HG03066 (cell line): Measurements from ENCODE around the gene ELP6.

Experiments used
- ATAC-seq: cut with Tn5 transposase; IDR thresholded peaks from one replicate; pipeline ENCODE4 v1.9.1; 2021; ENCODE audit warnings: low read depth; ENCODE audit not compliant: unreplicated experiment

The ELP6 gene, protein sequence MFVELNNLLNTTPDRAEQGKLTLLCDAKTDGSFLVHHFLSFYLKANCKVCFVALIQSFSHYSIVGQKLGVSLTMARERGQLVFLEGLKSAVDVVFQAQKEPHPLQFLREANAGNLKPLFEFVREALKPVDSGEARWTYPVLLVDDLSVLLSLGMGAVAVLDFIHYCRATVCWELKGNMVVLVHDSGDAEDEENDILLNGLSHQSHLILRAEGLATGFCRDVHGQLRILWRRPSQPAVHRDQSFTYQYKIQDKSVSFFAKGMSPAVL

DNA sequence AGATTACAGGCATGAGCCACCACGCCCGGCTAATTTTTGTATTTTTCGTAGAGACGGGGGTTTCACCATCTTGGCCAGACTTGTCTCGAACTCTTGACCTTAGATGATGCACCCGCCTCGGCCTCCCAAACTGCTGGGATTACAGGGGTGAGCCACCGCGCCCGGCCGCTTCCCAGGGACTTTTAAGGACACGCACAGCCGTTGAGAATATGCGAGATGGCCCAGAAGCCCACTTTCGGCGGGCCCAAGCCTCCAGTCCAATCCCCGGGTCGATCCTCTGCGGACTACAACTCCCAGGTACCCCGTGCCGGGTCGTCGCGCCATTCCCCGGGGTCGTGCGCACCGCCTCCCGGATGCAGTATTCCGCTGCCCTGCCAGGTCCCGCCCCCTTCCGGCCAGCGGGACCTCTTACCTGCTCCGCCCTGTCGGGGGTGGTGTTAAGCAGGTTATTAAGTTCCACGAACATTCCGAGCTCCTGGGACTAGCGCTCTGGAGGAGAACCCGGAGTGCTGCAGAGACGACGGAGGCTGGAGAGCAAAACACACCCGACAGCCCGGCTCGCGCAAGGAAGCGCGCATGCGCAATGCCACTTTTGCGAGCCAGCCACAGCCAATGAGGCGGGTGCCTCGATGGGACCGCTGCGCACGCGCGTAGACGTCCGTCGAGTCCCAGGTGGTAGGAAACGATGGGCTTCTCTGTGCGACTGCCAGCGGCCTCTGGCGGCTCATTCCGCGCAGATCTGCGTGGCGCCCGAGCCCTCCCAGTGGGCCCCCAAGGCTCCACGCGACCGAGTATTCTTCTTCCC, at the start of gene ELP6:
ELP6 (minus strand) TSS at position 588 of the 805 bp plus-strand sequence; CDS start at position 466, 122 bp downstream.
- ATAC-seq, result peak; percentile 95

DNA sequence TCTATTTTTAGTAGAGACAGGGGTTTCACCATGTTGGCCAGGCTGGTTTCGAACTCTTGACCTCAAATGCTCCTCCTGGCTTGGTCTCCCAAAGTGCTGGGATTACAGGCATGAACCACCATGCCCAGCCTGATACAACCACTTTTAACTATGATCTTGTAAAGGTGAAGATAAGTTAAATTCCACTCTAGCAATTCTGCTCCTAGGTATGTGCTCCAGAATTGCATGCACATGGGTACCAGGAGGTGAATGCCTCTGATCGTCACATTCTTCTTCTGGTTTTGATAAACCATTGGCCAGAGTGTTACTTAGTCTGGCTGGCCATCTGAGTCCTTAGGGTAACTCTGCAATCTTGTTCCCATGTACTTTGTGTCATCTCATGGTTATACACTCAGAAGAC, 42.8 kb upstream of the ELP6 start:
- no peak for ATAC-seq

DNA sequence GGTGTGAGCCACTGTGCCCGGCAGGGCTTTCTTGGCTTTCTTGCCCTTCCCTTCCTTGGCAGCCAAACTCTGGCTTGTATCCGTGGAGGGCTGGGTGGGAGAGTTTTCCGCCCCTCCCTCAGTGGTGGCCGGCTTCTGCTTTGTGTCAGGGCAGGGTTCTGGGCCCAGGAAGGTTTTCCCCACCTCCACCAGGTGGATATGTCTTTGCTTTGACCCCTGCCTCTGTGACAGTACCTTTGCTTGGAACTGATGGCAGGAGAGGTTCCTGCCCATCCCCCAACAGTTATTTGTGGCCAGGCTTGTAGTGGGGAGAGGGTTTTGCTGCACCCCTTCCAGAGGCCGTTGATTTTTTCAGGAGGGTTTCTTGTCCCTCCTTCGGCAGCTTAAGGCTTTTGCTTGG, 40.8 kb upstream of the ELP6 start:
- ATAC-seq, result no peak

DNA sequence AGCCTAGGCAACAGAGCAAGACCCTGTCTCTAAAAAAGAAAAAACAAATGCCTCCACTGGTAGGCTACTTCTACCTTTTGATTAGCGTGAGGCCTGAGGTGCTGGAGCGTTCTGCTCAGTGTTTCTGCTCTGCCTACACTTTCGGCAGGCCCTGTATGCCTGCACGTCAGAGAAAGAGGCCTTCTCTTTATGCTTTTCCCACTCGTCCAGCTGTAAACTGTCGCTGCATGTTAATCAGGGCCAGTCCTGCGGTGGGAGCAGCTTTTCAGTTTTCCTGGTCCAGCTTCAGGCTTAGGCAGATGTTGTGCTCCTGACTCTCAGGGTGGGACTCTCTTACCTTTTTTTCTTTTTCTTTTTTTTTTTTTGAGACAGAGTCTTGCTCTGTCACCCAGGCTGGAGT, 39.9 kb upstream of the ELP6 start:
- ATAC-seq, result no peak

DNA sequence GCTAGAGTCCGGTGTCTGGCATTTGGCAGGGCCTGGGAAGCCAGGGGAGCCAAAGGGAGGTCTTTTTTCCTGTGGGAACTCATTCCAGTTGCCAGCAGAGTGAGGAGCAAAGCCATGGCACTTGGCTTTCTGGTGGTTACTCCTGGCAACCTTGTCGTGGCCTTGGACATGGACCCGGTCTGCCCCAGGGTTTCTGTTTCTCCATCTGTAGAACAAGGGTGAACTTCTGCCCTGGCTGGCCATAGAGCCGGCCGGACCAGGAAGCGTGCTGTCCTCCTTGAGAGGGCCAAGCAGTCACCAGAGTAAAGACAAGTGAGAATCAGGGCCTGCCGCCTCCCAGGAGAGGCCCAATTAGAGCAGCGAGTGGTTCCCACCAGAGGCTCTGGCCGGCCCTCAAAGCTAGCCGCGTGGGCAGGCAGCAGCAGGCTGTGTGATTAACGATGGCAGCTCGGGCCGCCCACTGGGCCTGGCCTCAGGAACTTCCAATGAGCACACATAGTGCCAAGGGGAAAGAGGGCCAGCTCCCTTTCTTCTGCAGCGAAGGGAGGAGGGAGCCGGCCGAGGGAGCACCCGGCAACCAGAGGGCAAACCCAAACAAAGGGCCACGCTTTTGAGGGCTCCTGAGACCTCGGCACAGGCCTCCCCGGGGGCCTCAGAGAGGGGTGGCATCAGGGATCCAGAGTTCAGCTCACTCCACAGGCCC, 29.1 kb upstream of the ELP6 start:
- no peak for ATAC-seq

DNA sequence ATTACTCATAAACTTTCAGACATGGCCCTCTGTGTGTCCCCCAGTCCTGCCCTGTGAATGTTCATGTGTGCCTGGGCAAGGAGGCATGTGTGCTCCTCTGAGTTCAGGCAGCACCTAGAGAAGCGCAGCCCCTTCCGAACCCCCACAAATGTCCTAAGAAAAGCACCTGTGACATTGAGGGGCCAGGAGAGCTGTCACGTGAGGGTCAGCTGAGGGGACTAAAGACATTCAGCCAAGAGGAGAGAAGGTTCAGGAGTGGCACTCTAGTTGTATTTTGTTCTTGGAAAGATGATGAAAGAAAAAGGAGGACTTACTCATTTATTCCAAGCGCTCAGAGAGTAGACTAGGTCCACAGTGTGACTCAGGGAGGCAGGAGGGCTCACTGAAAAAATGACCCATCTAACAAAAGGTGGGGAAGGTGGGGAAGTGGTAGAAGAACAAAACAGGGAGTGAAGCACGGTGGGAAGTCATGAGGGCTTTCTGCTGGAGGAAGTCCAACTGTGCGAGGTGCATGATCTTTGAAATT, 28.1 kb upstream of the ELP6 start:
- ATAC-seq, result no peak

DNA sequence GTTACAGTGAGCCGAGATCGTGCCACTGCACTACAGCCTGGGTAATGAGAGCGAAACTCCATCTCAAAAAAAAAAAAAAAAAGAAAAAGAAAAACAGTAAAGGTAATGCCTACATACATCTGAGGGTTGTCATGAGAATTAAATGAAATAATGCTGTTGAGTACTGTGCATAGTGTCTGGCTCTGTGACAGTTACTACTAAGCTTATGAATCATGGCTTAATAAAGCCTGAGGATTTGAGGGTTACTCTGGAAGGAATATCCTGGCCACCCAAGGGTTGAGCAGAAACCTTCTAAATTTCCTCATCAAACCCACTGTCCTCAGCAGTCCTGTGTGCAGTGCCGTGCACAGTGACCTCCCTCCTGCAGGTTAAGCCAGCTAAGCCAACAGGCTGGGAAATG, 26.8 kb upstream of the ELP6 start:
- no peak for ATAC-seq

DNA sequence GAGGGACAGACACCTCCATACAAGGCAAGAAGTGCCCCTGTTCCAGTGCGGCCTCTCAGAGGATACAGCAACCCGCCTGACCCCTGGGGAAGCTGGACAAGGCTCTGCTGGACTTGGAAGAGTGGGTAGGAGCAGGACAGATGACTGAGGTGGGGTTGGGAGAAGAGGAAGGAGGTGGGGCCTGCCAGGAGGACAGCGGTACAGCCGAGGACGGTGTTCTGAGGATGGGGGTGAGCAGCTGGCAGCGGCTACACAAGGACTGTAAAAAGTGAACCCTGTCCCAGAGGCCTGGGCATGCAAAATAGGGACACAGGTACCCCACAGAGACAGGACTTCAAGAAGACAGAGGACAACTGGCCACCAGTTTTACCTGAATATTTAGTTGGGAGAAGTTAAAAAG, 23.5 kb upstream of the ELP6 start:
- ATAC-seq, result no peak

DNA sequence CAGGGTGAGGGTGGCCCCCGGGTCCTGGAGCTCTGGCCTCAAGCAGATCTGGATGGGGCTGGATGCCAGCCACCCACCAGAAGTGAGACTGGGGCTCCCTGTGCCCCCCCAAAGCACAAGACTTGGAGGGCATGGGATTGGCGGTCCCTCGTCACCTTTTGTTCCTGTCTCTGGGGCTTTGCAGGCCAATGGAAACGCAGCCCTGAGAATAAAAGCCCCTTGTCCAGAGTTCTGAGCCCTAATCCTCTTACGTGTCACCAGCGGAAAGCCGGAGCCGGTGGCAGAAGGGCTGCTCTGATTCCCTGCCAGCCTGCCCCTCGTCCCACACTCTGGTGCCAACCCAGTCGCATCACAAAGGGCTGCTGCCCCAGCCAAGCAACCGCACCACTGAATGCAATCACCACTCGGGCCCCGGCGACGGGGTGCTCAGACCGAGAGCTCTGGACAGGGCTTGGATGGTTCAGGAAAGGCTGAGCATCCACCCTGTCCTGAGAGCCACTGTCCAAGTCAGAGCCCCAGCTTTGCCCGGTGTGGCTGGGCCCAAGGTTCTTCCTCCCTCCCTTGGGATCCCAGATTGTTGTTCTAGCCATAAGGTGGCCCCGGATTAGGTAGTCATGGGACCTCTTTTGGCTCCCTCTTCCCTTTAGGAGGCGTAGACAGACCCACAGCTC, 22.8 kb upstream of the ELP6 start:
- no peak for ATAC-seq

DNA sequence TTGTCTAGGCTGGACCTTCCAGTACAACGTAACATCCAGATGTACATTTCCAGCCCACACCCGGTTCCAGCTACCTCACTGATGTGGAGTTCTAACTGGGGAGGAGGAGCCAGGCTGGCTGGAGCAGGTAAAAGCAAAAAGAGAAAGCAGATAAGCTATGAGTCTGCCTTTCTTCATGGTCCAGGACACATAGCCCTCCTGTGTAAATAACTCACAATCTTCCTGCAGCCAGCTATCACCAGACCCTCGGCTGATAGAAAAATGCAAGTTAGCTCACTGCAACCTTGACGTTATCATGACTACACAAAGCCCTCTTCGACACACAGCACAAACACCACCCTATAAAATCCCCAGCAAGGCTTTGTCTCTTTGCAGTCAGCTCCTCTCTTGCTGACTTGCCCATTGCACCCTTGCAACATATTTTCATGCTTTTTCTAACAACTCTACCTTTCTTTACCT, 20.5 kb upstream of the ELP6 start:
- ATAC-seq, result no peak

DNA sequence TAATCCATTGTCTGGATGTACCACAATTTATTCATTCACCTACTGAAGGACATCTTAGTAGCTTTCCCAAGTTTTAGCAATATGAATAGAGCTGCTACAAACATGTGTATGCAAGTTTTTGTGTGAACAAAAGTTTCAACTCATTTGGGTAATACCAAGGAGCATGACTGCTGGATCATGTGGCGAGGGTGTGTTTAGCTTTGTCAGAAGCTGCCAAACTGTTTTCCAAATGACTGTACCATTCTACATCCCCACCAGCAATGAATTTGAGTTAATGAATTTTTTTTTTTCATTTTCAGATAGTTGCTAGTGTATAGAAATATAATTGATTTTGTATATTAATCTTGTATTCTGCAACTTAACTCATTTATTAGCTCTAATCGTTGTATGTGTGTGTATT, 20.0 kb upstream of the ELP6 start:
- no peak for ATAC-seq

DNA sequence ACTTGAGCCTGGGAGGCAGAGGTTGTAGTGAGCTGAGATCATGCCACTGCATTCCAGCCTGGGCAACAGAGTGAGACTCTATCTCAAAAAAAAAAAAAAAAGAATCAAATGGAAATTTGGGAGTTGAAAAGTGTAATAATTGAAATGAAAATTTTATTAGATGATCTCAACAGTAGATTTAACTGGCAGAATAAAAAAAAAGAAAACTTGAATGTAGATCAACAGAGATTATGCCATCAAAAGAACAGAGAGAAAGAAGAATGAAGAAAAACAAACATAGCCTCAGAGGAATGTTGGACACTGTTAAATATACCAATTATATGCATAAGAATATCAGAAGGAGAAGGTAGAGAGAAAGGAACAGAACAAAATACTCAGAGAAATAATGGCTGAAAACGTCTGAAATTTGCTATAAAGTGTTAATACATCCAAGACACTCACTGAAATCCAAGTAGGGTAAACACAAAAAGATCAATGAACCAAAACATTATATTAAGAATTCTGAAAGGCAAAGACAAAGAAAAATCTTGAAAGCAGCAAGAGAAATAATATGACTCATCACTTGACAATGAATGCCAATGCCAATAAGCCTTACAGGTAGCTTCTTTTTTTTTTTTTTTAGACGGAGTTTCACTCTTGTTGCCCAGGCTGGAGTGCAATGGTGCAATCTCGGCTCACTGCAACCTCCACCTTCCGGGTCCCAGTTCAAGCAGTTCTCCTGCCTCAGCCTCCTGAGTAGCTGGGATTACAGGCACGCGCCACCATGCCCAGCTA, 14.6 kb upstream of the ELP6 start:
- ATAC-seq, result no peak

DNA sequence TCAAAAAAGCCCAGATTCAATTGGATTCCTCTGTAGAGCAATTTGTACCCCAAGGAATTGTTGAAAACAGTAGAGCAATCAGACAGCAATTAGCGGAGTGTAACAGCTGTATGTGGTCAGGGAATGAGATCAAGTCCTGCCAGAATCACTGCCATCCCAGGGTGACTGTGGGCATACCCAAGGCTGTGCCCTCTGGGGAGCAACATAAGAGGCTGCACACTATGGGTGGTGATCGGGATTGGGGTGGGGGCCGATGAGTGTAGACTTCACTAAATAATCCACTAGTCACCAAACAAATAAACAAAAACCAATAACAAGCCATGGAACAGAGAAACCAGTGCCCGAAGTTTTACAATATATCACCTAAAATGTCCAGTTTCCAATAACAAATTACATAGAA, 12.1 kb upstream of the ELP6 start:
- no peak for ATAC-seq

DNA sequence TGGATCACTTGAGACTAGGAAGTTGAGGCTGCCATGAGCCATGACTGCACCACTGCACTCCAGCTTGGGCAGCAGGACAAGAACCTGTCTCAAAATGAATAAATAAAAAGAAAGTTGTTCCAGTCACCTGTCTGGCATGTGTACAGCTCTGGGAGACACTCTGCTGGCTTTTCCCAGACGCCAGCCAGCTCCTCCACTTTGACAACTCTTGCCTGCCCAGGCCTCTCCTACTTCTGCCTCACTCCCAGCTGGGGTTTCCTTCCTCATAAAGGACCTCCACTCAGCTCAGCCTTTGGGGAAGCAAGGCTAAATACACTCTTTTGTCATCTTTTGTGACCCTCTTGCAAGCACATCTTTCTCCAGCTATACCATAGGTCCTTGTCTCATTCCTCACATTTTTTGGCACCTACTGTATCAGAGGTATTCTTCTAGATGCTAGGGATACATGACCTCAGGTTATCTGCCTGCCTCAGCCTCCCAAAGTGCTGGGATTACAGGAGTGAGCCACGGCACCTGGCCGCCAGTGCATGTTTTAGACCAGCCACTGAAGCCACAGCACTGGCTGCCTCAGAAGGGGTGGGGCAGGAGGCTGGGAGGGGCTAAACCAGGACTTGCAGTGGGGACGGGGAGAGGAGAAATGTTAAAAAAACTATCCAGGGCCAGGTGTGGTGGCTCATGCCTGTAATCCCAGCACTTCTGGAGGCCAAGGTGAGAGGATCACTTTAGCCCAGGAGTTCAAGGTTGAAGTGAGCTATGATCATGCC, 10.0 kb upstream of the ELP6 start:
- no peak for ATAC-seq

DNA sequence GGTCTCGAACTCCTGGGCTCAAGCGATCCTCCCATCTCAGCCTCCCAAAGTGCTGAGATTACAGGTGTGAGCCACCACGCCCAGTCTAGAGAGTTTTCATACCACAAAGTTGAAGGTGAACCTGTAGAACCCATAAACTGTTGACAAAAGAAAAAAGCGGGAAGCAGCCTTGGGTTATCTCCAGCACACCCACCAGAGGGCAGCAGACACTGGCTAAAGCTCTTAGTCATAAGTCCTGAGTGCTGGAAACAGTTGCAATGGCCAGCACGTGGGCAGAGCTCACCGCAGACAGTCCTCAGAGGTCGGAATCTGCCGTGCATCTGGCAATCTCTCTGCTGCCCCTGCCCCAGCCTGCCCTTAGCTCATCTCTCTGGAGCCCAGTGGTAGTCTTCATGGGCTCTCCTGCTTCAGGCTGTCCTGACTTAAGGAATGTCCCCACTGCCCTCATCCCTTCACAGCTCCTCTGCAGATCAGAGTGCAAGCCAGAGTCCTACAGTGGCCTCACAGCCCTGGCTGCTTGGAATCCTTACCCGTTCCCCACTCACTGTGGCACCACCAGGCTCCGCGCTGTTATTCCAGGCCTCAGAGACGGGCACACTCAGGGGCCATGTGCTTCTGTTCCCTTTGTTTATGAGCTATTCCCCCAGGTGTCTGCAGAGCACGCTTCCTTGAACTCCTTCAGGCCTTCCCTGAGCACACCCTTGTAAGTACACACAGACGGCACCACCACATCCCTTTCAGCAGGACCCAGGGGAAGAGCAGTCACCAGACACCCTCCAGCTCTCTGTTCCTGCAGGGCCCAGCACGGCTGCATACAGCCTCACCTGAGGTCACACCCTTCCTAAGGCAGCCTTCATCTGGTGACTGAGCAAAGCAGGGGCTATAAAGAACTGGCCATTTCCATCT, 8.8 kb upstream of the ELP6 start:
- ATAC-seq, result peak; percentile 88

DNA sequence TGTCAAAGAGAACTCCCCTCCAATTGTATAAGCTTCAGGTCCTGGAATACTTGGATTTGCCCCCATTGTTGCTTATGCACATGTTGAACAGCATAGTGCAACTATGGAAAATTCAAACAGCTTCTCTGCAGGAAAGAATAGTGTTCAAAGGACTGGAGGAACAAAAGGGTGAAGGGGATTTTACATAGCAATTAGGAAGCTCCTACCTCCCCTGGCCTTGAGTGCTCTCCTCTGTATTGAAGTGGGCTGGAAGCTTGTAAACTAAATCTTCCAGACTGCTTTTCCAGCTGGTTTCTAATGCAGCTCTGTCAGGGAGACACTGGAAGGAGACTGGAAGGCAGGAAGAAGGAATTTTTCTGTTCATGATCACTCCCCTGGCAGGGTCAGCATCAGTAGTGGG, 7.2 kb upstream of the ELP6 start:
- ATAC-seq, result no peak

DNA sequence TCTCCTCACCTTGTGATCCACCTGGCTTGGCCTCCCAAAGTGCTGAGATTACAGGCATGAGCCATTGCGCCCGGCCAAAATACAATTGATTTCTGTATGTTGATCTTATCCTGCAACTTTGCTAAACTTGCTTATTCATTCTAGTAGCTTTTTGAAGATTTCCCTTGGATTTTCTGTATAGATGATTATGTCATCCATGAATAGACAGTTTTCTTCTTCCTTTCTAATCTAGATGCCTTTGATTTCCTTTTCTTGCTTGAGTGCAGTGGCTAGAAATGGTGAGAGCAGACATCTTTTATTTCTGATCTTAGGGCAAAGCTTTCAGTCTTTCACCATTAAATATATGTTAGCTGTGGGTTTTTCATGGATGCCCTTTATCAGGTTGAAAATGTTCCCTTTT, 4.4 kb upstream of the ELP6 start:
- no peak for ATAC-seq

DNA sequence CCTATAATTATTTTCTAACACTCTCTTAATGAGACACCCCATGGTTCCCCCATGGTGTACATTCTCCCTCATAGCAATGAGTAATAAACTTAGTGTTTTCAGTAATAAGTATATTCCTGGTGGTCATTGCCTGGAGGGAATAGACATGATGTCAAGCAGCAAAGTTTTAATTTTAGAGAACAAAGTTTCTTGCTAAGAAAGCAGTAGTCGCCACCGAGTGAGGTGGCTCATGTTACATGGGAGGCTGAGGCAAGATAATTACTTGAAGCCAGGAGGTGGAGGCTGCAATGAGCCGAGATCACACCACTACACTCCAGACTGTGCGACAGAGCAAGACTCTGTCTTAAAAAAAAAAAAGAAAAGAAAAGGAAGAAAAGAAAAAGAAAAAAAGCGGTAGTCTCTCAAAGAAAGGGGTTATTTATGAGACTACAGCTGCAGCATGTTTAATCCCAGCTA, 2.4 kb upstream of the ELP6 start:
- ATAC-seq, result no peak
